MCF 10A (cell line): ENCODE results near the gene CREBRF. TPM values are rescaled to one million over a fixed set of nuclear protein-coding genes. Genes with fewer than 3 reads are reported as not detected.

ENCODE experiments used
- BruUV-seq: library from RNA; stranded (reverse); fragments of 400-500 nt; replicated peaks from 2 replicates; lab custom pipeline; 2021; lab: Mats Ljungman, UMichigan
- CTCF ChIA-PET: fragments of 300-600 bp; sonication (Branson Sonifier 250); formaldehyde crosslinking; extraction: SDS; loops from one replicate; lab custom pipeline; 2021; ENCODE audit warnings: antibody characterized with exemption, inconsistent platforms; lab: Yijun Ruan, JAX
- POLR2A ChIA-PET: fragments of 300-600, 350-650 bp; sonication (Branson Sonifier 250); formaldehyde crosslinking; extraction: SDS; loops from one replicate; lab custom pipeline; 2020; ENCODE audit warnings: antibody characterized with exemption, inconsistent platforms; lab: Yijun Ruan, JAX
- DNase-seq: peaks from one replicate; pipeline ENCODE4 v3.0.0-alpha.2; 2018; ENCODE audit not compliant: unreplicated experiment
- H3K27ac Mint-ChIP-seq: one replicate; pipeline ENCODE4 v1.8.0; 2022; ENCODE audit warnings: mild to moderate bottlenecking, low read depth, mixed read lengths; ENCODE audit not compliant: unreplicated experiment
- H3K27me3 Mint-ChIP-seq: one replicate; pipeline ENCODE4 v1.8.0; 2022; ENCODE audit warnings: mixed read lengths; ENCODE audit not compliant: insufficient read depth, unreplicated experiment
- H3K36me3 Mint-ChIP-seq: one replicate; pipeline ENCODE4 v1.8.0; 2022; ENCODE audit warnings: mild to moderate bottlenecking, moderate library complexity, mixed read lengths; ENCODE audit not compliant: insufficient read depth, unreplicated experiment
- H3K4me1 Mint-ChIP-seq: one replicate; pipeline ENCODE4 v1.8.0; 2022; ENCODE audit warnings: mixed read lengths; ENCODE audit not compliant: insufficient read depth, unreplicated experiment
- H3K4me3 Mint-ChIP-seq: one replicate; pipeline ENCODE4 v1.8.0; 2022; ENCODE audit warnings: mild to moderate bottlenecking, moderate library complexity, mixed read lengths; ENCODE audit not compliant: unreplicated experiment
- H3K9me3 Mint-ChIP-seq: one replicate; pipeline ENCODE4 v1.8.0; 2022; ENCODE audit warnings: mixed read lengths; ENCODE audit not compliant: unreplicated experiment
- intact Hi-C: fragments of 100-400 bp; cut with micrococcal nuclease; formaldehyde crosslinking; loops from 2 replicates; pipeline ENCODE4 v1.14.1; 2022
- total RNA-seq: library from RNA; stranded (reverse); gene quantifications from 2 replicates; pipeline ENCODE4 v1.2.3, GENCODE V29; 2022
- TF ChIP-seq, protein P1 (sequence below): fragments of 200-600 bp; IDR thresholded peaks from one replicate; pipeline ENCODE4 v1.8.0; 2022; ENCODE audit warnings: antibody characterized with exemption, mild to moderate bottlenecking; ENCODE audit not compliant: unreplicated experiment

CREBRF gene
- total RNA-seq, 1 experiment from 2014 or later, result 16.2 TPM

DNA sequence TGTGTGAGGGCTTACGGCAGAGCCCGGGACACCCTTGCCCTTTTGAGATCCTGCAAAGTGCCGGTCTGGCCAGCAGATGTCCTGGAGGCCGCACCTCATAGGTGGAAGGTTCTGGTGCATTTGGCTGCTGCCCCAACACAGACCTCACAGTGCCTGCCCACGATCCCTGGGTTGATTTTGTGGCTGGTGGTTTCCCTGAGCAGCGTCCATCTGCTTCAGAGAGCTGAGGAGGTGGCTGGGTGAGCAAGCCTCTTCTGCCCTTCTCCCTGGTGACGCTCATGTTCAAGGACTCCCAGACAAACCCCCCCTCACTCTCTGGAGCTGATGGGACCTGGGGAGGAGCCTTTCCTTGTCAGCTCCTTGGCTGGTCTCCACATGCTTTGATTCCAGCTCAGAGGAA is 107.1 kb downstream of the CREBRF start:
- peaks cover 36% of the 10 kb centered on the region for H3K36me3 Mint-ChIP-seq

GRCh38 chr5:173165177-173166016 is 109.2 kb downstream of the CREBRF start:
- Mint-ChIP-seq H3K4me3 (no peak overlapping the region), H3K36me3 (peaks cover 20% of the 10 kb centered on the region), H3K27me3 (no peaks in the 10 kb centered on the region), H3K27ac (no peak overlapping the region), H3K9me3 (no peaks in the 10 kb centered on the region), H3K4me1 (no peaks in the 10 kb centered on the region)
- CTCF ChIA-PET, result interaction anchor here (0.5 to 3.7 kb wide), 30 partner anchors 8 to 1246 kb away, joined by 3 to 34 read pairs (median 3); no protein-coding TSS in a partner anchor
- no peak for DNase-seq
- no TSS peak for BruUV-seq
- TF ChIP-seq, protein P1, sequence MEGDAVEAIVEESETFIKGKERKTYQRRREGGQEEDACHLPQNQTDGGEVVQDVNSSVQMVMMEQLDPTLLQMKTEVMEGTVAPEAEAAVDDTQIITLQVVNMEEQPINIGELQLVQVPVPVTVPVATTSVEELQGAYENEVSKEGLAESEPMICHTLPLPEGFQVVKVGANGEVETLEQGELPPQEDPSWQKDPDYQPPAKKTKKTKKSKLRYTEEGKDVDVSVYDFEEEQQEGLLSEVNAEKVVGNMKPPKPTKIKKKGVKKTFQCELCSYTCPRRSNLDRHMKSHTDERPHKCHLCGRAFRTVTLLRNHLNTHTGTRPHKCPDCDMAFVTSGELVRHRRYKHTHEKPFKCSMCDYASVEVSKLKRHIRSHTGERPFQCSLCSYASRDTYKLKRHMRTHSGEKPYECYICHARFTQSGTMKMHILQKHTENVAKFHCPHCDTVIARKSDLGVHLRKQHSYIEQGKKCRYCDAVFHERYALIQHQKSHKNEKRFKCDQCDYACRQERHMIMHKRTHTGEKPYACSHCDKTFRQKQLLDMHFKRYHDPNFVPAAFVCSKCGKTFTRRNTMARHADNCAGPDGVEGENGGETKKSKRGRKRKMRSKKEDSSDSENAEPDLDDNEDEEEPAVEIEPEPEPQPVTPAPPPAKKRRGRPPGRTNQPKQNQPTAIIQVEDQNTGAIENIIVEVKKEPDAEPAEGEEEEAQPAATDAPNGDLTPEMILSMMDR, result no peak
- intact Hi-C loops, result loop anchor here (1.0 to 5.0 kb wide), 5 partner anchors 37 to 817 kb away; no protein-coding TSS in a partner anchor
- POLR2A ChIA-PET, result interaction anchor here (0.6 to 1.6 kb wide), 2 partner anchors 109 to 127 kb away, joined by 3 to 6 read pairs; no protein-coding TSS in a partner anchor

More for the DNA sequence above, 107.1 kb downstream of the CREBRF start:
- ChIA-PET CTCF (interaction anchor here (0.6 to 1.6 kb wide), 7 partner anchors 13 to 457 kb away, joined by 3 to 6 read pairs (median 3); no protein-coding TSS in a partner anchor), POLR2A (interaction anchor here (1.1 kb wide), 1 partner anchor 17 kb away, joined by 4 read pairs; no protein-coding TSS in a partner anchor)
- Mint-ChIP-seq H3K9me3 (no peaks in the 10 kb centered on the region), H3K27me3 (no peaks in the 10 kb centered on the region), H3K4me1 (no peaks in the 10 kb centered on the region), H3K27ac (no peak overlapping the region), H3K4me3 (no peak overlapping the region)
- DNase-seq, result no peak
- intact Hi-C loops, result no loop called here
- TF ChIP-seq, protein P1, result no peak
- BruUV-seq, result no TSS peak

- no peaks in the 10 kb centered on the region for H3K4me1 Mint-ChIP-seq
- H3K27ac Mint-ChIP-seq, result no peak overlapping the region
- no peak for DNase-seq
- CTCF ChIA-PET, result interaction anchor here (0.7 to 1.1 kb wide), 2 partner anchors 211 to 816 kb away, joined by 3 to 6 read pairs; no protein-coding TSS in a partner anchor
- H3K9me3 Mint-ChIP-seq, result no peaks in the 10 kb centered on the region
- intact Hi-C loops, result no loop called here
- H3K36me3 Mint-ChIP-seq, result no peaks in the 10 kb centered on the region
- POLR2A ChIA-PET, result interaction anchor here (1.3 kb wide), 1 partner anchor 157 kb away, joined by 3 read pairs; the partner anchor contains the start of gene STC2
- TF ChIP-seq, protein P1, result no peak
- H3K4me3 Mint-ChIP-seq, result no peak overlapping the region
- H3K27me3 Mint-ChIP-seq, result no peaks in the 10 kb centered on the region
- BruUV-seq, result no TSS peak
These were observed 116.0 kb downstream of the CREBRF start for GRCh38 chr5:173172166-173172565.

- TF ChIP-seq, protein P1, result no peak
- no peaks in the 10 kb centered on the region for H3K27me3 Mint-ChIP-seq
- intact Hi-C loops, result no loop called here
- BruUV-seq, result no TSS peak
- no peaks in the 10 kb centered on the region for H3K9me3 Mint-ChIP-seq
- no peaks in the 10 kb centered on the region for H3K4me1 Mint-ChIP-seq
- CTCF ChIA-PET, result no interaction called here
- POLR2A ChIA-PET, result no interaction called here
- H3K4me3 Mint-ChIP-seq, result no peak overlapping the region
- DNase-seq, result no peak
- H3K27ac Mint-ChIP-seq, result no peak overlapping the region
- H3K36me3 Mint-ChIP-seq, result no peaks in the 10 kb centered on the region
These were observed 119.4 kb downstream of the CREBRF start for GRCh38 chr5:173175523-173175922.
